ENCODE results near the gene GABRR1. TPM values are rescaled to one million over a fixed set of nuclear protein-coding genes. Genes with fewer than 3 reads are reported as not detected.
"Not testable (repeated sequence)": the region's sequence is repeated elsewhere in the genome, so short reads cannot be mapped to it uniquely, and the experiment has no call there.

Gene GABRR1
- total RNA-seq = not detected in 2 replicates

DNA sequence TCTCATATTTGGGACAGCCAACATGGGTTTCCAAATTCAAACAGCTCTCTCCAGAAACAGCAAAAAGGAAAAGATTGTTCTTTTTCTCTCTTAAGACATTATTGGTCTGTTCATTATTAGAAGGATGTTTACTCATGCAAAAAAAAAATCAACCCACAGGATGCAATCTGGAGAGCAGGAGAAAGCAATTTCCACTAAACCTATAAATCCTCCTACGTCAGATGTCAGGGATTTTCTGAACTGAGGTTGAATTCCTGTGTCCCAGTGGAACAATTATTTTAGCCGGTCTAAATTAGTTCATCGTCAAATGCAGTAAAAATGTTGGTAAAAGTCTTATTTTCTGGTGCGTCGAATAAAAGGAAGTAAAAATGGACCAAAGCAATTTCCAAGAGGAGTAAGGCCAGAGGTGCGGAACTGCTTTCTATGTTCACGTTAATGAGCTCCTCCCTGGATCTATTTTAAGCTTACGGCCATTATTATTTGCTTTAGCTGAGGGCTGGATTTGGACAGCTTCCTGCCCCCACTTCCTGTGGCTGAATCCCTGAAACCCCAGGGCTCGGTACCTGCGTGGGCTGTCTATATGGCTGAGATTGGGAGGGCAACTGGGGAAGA lies at the start of gene GABRR1:
Gene GABRR1, minus strand, starts transcription at position 60 of the 612 bp plus-strand sequence. Its CDS starts 36 bp downstream, at position 24.
- intact Hi-C loops (cut with micrococcal nuclease) = no loop called here

DNA sequence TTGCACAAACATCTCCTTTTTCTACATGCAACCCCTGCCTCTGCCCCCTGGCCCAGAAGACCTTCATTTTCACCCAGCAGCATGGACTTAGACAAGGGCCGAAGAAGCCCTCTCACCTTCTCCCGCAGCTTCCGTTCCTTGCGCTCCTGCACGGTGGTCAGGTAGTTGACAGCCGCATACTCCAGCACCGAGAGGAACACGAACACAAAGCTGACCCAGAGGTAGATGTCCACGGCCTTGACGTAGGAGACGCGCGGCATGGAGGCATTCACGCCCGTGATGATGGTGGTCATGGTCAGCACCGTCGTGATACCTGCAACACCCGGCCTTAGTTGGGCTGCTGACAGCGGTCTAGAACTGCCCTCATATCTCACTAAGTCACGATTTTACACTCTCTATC lies 47.1 kb upstream of the GABRR1 start:
- intact Hi-C loops (cut with micrococcal nuclease) = no loop called here

DNA sequence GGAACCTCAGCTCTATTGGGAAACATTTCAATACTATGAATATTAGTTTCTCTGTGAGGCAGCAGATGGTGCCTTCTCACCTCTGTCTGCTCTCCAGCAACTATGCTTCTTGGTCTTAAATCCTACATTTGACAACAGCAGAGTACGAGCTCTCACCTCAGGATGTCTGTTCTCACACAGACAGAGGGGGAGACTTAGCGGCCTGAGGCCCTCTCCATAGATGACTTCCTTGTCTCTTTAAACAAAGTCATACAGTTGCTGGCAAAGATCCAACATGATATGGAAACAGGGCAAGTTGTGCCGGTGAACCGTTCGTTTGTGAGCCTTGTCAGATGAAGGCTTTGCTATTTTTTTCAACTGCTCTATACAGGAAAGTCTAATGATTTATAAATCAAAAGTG lies 43.7 kb upstream of the GABRR1 start:
- intact Hi-C loops (cut with micrococcal nuclease) = no loop called here

DNA sequence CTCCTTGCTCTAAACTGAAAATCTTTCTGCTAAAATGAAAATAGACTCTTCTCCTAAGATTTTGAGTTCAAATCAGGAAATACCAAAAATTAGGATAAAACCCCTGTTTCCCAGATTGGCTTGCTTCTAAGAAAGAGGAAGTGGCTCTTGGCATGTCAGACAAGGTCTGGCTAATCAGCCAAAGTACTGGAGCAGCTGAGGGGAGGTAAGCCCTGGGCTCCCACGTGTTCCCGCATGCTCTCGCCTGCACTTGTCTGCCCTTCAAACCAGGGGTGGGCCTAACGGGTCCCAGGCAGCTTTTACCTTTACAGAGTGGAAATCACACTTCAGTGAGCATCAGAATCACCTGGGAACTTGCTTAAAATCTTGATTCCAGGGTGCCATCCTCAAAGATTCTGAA lies 43.2 kb upstream of the GABRR1 start:
- intact Hi-C loops (cut with micrococcal nuclease) = no loop called here

DNA sequence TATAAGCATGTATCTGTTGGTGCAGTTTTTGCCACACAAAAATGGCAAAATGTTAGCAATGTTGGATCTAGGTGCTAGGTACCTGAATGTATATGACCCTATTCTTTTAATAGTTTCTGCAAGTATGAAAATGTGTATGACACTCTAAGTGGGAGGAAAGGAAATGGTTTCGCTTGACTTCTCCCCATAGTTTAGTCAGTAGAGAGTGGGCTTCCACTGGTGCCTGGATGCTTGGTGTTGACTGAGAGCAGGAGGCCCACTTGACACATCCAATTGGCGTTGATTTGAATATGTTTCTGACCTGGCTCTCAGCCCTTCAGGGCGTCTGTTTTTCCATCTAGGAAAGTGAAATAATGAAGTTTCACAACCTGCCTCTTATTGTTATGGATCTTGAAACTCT lies 41.8 kb upstream of the GABRR1 start:
- intact Hi-C loops (cut with micrococcal nuclease) = no loop called here

DNA sequence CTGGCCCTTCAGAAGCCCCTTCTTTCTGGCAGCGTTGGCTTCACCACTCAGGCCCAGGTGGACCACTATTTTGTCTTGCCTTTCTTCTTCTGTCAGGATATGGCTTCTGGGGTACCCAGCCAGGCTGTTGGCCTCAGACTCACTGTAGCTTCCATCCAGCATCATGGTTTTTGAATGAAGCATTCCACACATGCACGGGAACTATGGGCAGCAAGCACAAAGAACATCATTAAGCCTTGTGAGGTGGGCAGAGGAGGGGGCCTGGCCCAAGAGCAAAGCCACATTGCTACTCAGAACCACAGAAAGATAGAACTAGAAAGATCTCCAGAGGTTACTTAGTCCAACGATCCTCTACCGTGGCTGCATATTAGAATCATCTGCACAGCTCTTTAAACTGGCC lies 40.6 kb upstream of the GABRR1 start:
- intact Hi-C loops (cut with micrococcal nuclease) = no loop called here

DNA sequence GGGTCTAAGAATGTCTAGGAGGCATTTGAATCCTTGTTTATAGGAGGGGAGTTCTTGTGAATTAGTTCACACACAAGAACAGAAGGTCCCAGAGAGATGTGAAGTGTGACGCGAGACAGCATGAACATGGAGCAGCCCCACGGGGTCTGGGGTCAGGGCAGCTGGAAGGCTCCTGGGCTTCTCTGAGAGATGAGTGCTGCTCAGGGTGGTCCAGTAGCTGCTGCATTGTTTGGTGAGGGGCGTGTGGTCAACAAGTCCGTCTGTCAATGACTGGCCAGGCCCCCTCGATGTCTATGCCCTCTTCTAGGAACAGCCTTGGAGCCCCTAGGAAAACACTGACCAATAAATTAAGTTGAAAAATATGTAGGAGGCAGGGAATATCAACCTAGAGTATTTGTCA lies 40.2 kb upstream of the GABRR1 start:
- intact Hi-C loops (cut with micrococcal nuclease) = no loop called here

DNA sequence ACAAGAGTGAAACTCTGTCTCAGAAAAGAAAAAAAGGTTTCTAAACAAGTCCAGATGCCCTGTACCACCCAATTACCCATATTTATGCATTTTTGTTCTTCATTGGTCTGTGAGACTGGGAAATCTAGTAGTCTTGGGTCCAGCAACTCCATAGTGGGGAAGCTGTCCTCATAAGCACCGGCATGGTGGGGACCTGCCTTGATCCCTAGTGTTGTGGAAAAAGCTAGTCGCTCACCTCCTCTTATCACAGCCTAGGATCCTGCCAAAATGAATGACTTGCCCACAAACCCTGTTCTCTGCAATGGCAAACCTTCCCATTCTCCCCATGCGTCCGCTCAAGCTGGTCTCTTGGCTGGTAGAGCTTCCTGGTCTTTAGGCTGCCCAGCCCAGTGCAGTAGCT lies 38.3 kb upstream of the GABRR1 start:
- intact Hi-C loops (cut with micrococcal nuclease) = no loop called here

DNA sequence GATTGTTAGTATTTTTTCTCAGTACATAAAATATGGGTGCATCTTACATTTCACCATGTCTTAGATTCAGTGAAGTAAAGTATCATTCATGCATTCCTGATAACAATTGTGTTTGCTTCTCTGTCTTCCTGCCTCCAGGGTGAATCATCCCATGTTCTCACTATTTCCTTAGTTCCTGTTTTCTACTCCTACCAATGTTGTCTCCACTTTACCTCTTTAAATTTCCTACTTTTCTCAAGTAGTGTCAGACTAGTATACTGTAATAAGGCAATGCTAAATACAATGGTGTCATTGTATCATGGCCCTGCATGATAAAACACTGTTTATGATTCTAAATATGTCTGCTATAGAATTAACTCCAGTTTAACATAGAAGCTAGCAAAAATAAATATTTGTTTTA lies 37.4 kb upstream of the GABRR1 start:
- intact Hi-C loops (cut with micrococcal nuclease) = no loop called here

DNA sequence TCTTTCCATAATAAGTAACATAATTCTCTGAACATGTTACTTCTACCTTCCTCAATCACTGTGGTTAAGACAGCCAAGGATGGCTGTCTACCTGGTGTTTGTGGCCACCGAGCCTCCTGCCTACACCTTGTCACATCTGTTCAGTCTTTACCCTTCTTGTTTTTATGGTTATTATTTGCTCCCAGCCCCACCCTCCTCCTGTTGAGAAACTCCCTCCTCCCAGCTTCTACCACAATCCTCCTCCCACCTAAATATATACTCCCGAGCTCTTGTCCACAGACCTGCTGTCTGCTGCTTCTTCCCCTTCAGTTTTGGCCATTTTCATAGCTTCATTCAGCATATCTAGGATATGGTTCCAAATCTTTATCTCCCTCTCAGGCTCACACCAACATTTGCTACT lies 35.7 kb upstream of the GABRR1 start:
- intact Hi-C loops (cut with micrococcal nuclease) = no loop called here

DNA sequence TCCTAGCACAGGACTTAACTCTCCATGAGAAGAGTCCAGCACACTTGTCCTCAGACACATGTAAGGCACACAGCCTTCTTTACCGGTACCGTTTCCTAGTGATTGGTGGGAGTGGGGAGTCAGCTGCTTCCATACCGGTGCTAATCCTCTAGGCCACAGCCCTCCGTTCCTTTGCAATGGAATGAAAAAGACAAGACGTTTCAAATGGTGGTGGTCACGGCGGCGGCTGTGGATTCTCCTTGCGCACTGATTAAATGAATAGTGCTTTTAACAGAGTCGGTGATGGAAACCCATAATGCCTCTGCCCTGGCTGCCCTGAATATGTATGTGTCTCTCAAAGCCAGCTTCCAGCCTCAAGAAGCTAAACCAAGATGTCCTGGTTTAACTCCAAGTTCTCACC lies 34.8 kb upstream of the GABRR1 start:
- intact Hi-C loops (cut with micrococcal nuclease) = no loop called here

DNA sequence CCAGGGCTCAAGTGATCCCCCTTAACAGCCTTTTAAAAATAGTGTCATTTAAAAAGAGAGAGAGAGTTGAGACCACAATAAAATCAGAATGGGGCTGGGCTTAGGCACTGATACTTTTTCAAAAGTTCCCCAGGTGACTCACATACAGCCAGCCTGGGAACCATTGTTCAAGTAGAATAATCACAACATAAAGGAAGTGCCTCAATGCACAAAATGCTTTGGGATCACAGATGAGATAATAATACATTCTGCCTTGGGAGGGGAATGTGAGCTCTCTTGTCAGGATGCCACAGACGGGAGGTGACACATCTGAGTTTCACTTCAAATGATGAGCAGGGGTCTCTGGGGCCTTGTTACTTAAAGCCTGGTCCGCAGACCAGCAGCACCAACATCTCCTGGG lies 34.0 kb upstream of the GABRR1 start:
- intact Hi-C loops (cut with micrococcal nuclease) = no loop called here

DNA sequence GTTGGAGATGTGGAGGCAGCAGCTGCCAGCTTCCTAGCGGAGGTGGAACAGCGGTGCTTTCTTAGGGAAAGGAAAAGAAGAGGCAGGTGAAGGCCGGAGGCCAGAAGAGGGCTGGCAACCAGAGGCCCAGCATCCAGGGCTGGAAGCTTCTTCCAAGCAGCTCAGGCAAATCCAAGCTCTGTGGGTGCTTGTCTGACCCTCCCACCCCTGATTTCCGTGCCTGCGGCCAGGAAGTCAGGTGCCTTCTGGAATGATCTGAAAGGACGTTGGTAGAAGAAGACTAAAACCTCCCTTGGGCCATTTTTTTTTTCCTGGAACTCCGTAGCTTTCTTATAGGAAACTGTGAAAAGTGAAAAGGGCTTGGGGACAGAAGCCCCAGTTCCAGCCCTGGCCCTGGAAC lies 33.1 kb upstream of the GABRR1 start:
- intact Hi-C loops (cut with micrococcal nuclease) = no loop called here

DNA sequence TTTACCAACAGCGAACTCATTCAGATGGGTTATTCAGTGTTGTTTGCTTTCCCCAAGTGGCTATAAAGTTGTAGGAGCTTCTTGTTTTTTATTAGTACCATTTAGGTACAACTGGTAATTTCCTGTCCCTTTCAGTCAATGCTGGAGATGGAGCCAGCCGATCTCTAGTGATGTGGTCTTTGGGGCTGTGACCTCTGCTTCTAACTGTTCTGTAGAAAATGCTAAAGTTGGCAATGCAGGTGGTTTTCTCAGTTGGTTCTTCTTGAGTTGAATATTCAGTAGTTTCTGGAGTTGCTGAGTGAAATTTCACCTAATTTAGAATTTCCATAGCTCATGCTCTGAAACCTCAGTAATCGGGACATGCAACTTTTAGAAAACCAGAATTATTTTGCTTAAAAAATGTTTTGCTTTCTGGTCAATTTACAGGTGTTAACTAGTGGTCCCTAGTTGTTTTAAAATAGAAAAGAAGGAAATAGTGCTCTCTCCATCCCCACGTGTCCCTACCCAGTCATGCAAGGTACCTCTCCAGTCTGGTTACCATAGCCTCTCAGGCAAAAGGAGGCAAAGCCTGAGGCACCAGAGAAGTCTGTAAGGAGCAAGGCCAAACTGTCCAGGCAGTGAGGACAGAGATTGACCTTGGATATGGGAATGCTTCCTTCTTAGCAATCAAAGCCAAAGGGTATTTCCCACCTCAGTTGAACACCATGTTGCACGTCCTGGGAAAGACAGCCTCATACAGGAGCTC lies 27.3 kb upstream of the GABRR1 start:
- intact Hi-C loops (cut with micrococcal nuclease) = no loop called here

DNA sequence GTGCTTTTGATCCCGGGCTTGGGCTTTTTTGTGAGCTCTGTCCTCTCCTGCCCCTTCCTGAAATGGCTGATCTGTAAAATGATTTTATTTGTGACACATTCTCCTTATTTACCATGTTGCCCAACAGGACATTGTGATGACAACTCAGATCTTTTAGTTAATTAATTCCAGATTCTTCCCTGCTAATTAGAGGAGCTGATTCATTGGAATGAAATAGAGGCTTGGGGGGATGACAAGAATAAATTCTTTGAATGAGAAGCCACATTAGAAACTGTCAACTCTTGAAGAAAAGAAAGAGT lies 26.1 kb upstream of the GABRR1 start:
- intact Hi-C loops (cut with micrococcal nuclease) = no loop called here

DNA sequence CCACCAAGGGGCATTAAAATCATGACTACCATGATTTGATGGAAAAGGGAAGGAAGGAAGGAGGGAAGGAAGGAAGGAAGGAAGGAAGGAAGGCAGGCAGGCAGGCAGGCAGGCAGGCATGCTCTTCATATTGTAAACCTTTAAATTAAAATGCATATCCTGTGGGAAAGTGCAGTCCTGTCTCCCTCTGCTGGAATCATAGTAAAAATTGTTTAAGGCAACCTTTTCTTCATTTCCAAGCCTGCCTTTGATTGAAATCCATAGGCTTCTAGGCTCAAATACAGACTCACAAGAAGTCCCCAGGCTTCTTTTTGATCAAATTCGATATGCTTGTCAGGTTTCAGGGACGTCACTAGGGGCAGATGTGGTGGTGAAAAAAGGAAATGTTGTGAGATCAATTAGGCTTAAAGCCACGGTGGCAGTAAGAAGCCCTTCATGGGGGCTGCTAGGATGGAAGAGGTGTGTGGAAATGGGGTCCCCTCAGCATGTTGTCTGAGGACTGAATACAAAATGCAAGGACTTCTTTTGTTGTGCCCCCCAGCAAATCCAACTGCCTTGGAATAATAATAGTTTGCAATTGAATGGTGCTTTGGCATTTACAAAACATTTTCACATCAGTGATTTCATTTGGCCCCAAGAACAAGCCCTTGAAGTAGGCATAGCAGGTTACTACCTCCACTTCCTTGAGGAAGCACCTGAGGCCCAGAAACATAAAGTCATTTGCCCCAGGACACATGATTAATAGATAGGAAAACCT lies 25.6 kb upstream of the GABRR1 start:
- intact Hi-C loops (cut with micrococcal nuclease) = loop anchor here (1.0 kb wide), 2 partner anchors 120 to 260 kb away; no protein-coding TSS in a partner anchor

DNA sequence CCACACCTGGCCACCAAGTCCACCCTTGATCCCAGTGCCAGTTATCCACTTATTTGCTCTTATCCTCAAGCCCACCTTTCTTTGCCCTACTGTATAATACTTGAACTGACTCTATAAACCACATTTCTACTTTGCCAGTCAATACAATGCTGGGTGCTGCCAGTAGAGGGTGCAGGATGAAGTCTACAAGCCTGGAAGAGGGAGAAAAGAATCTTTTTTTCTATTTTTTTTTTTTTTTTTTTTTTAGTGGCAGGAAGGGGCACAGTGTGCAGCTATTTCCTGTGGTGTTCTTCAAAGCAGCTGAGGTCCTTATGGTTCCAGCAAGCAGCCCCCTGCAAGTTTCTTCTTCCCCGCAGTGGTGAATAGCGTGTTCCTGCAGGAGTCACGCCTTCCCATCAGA lies 22.2 kb upstream of the GABRR1 start:
- intact Hi-C loops (cut with micrococcal nuclease) = loop anchor here (1.0 to 5.0 kb wide), 2 partner anchors 118 to 136 kb away; no protein-coding TSS in a partner anchor

DNA sequence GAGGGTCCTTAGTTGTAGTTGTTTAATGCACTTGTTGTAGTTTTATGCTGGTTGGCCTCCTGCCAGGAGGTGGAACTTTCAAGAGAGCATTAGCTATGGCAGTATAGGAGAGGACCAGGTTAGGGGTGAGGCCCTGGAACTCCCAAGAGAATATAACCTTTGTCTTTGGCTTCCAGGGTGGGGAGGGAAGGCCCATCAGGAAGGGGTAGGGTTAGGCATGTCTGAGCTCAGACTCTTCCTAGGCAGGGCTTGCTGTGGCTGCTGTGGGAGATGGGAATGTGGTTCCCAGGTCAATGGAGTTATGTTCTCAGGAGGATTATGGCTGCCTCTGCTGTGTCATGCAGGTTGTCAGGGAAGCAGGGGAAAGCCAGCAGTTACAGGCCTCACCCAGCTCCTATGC lies 20.0 kb upstream of the GABRR1 start:
- intact Hi-C loops (cut with micrococcal nuclease) = loop anchor here (5.0 kb wide), 1 partner anchor 120 kb away; no protein-coding TSS in a partner anchor

DNA sequence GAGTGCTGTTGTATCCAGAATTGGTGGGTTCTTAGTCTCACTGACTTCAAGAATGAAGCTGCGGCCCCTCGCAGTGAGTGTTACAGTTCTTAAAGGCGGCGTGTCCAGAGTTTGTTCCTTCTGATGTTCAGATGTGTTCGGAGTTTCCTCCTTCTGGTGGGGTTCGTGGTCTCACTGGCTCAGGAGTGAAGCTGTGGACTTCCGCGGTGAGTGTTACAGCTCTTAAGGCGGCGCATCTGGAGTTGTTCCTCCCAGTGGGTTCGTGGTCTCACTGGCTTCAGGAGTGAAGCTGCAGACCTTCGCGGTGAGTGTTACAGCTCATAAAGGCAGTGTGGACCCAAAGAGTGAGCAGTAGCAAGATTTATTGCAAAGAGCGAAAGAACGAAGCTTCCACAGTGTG lies 16.4 kb upstream of the GABRR1 start:
- intact Hi-C loops (cut with micrococcal nuclease) = not testable (repeated sequence)

DNA sequence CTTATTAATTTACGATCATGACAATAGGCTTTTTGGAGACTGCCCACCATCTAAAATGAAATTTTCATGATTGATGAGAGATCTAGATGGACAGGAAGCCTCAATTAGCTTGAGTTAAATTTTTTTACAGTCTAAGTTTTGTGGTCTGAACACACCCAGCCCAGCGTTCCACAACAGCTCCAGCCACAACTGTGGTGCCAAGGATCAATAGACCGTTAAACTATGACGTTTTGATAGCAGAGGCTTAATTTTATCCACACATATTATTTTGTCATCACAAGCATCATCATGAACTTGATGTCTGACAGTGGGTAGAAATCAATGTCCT lies 5.5 kb upstream of the GABRR1 start:
- intact Hi-C loops (cut with micrococcal nuclease) = no loop called here

DNA sequence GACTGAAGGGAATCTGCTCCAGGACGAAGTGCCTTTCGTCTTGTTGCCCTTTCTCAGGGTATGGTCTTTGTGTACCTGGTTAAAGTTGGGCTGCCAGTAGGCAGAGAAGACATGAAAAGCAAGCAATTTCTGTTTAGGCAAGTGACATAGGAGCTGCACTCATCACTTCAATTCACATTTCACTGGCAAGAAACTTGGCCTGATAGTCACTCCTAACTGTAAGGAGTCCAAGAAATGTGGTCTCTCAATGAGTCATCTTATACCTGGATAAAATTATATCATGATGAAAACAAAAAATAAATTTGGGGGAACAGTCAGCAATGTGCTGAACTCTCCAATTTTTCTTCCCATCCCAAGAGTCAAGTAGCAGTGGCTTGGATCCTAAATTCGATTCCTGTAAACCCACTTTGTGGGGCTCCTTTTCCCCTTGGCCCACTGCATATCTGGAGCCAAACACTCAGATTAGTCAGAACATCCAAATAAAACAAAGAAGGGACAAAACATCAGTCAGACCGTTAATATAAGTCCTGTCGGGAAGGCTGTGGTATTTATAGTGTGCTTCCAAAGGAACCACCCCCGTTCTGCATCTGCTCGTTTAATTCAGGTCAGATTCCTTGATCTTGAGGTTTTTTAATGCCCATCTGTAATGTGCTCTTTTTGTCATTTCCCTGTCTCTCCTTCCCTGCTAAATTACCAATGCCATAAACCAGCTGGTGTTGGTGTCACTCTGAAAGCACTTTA lies 5.0 kb upstream of the GABRR1 start:
- intact Hi-C loops (cut with micrococcal nuclease) = no loop called here

DNA sequence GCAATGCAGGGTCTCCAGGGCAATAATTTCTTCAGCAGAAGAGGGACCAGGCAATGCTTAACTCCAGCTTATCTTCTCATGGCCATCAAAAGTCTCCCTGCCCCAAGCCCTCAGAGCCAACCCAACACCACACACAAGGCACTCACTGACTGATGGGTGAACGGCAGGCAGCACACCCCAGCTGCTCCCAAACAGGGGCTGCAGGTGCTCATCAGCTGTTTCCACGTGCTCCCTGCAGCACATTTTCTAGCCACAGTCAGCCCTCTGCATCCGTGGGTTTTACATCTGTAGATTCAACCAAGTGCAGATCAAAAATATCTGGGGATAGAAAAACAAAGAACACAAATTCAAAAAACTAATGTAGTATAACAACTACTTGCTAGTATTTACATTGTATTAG lies 4.0 kb upstream of the GABRR1 start:
- intact Hi-C loops (cut with micrococcal nuclease) = no loop called here

Measured in T-helper 1 cell treated with Interleukin-12 subunit alpha and Interleukin-12 subunit beta and Interleukin-4 antibody, amounts not matched to agents 30 ng/mL and 1 ng/mL, for 36 hours (primary cell).